H1 (cell line): ENCODE data around the gene CCDC33. TPM values are rescaled to one million over a fixed set of nuclear protein-coding genes. Genes with fewer than 3 reads are reported as not detected.

Source experiments
- CTCF ChIA-PET: fragments of 300-600 bp; sonication (Branson Sonifier 250); formaldehyde crosslinking; loops from one replicate; lab custom pipeline; 2021; ENCODE audit not compliant: partially characterized antibody; lab: Charles Lee
- POLR2A ChIA-PET: fragments of 300-600 bp; sonication (Branson Sonifier 250); formaldehyde crosslinking; loops from one replicate; lab custom pipeline; 2021; ENCODE audit warnings: inconsistent platforms; ENCODE audit not compliant: partially characterized antibody; lab: Charles Lee
- DNase-seq, 2 experiments: peaks; one replicate each; pipeline versions ENCODE4 v3.0.0 to v3.0.0-alpha.2; 2010 to 2022; ENCODE audit warnings: low spot score in 2 of 2, low read depth in 1 of 2, mixed read lengths in 1 of 2
- FAIRE-seq: peaks from 2 replicates; lab custom pipeline; 2011; peaks lifted over from hg19 to GRCh38; lab: Jason Lieb, UNC
- H2AFZ ChIP-seq: 2 replicates; pipeline ENCODE4 v1.8.1; 2012; ENCODE audit warnings: low read length, inconsistent platforms
- H2AK5ac ChIP-seq: 2 replicates; pipeline ENCODE4 v1.6.1; 2013; ENCODE audit warnings: low read depth, low read length
- H2BK120ac ChIP-seq: replicated peaks from 2 replicates; pipeline ENCODE3; 2013; ENCODE audit warnings: low read depth, low read length, inconsistent platforms
- H2BK12ac ChIP-seq: 2 replicates; pipeline ENCODE4 v1.6.1; 2013; ENCODE audit warnings: low read depth, low read length
- H2BK15ac ChIP-seq: 2 replicates; pipeline ENCODE4 v1.6.1; 2013; ENCODE audit warnings: low read length
- H2BK20ac ChIP-seq: 2 replicates; pipeline ENCODE4 v1.6.1; 2013; ENCODE audit warnings: low read length
- H2BK5ac ChIP-seq: 2 replicates; pipeline ENCODE4 v1.6.1; 2013; ENCODE audit warnings: low read depth, low read length
- H3K14ac ChIP-seq: 2 replicates; pipeline ENCODE4 v1.6.1; 2013; ENCODE audit warnings: inconsistent platforms; ENCODE audit not compliant: insufficient read length
- H3K18ac ChIP-seq: 2 replicates; pipeline ENCODE4 v1.6.1; 2013; ENCODE audit warnings: low read length; ENCODE audit errors: extremely low read depth
- H3K23ac ChIP-seq: 2 replicates; pipeline ENCODE4 v1.6.1; 2013; ENCODE audit warnings: inconsistent platforms; ENCODE audit not compliant: insufficient read length
- H3K23me2 ChIP-seq: 2 replicates; pipeline ENCODE4 v1.6.1; 2013; ENCODE audit warnings: low read depth, low read length
- H3K27ac ChIP-seq: 2 replicates; pipeline ENCODE4 v1.6.1; 2011; ENCODE audit warnings: low read depth, low read length, inconsistent platforms
- H3K27me3 ChIP-seq, 4 experiments: replicated peaks in 1 of 4; 1 replicate in 1 of 4; 2 replicates in 3 of 4; pipeline versions ENCODE4 v1.6.1 to v1.8.1; 2011 to 2013; ENCODE audit warnings: low read length in 3 of 4, mild to moderate bottlenecking in 3 of 4, inconsistent platforms in 2 of 4, mixed read lengths in 2 of 4, moderate library complexity in 1 of 4; ENCODE audit not compliant: control insufficient read depth in 3 of 4, insufficient read depth in 3 of 4; ENCODE audit errors: extremely low read depth in 1 of 4
- H3K36me3 ChIP-seq, 4 experiments: 2 replicates each; pipeline versions ENCODE4 v1.6.1 to v1.8.1; 2011 to 2013; ENCODE audit warnings: mild to moderate bottlenecking in 4 of 4, low read length in 3 of 4, moderate library complexity in 2 of 4, control low read depth in 1 of 4, inconsistent platforms in 1 of 4; ENCODE audit not compliant: insufficient read depth in 4 of 4, control insufficient read depth in 2 of 4
- H3K4ac ChIP-seq: replicated peaks from 2 replicates; pipeline ENCODE3; 2013; ENCODE audit warnings: low read length, low read depth, mixed read lengths, inconsistent platforms; ENCODE audit not compliant: insufficient read length
- H3K4me1 ChIP-seq, 4 experiments: replicated peaks in 1 of 4; 1 replicate in 1 of 4; 2 replicates in 3 of 4; pipeline versions ENCODE4 v1.6.1 to v1.8.1; 2011 to 2013; ENCODE audit warnings: low read length in 3 of 4, inconsistent platforms in 2 of 4, mixed read lengths in 1 of 4; ENCODE audit not compliant: insufficient read depth in 4 of 4, control insufficient read depth in 3 of 4
- H3K4me2 ChIP-seq, 2 experiments: 2 replicates each; pipeline versions ENCODE4 v1.6.1 to v1.8.1; 2011 to 2013; ENCODE audit warnings: low read depth in 2 of 2, low read length in 2 of 2, control low read depth in 1 of 2, inconsistent platforms in 1 of 2, mild to moderate bottlenecking in 1 of 2; ENCODE audit not compliant: insufficient read depth in 1 of 2
- H3K4me3 ChIP-seq, 4 experiments: fragments of 200-600, 300-600 bp in 1 of 4; sonication (generic), shearing (Covaris generic), sonication (Bioruptor Twin) in 1 of 4; 2 replicates each; pipeline versions ENCODE4 v1.5.1 to v1.8.1; 2011 to 2016; ENCODE audit warnings: low read length in 4 of 4, low read depth in 3 of 4, control low read depth in 2 of 4, inconsistent platforms in 2 of 4, mild to moderate bottlenecking in 2 of 4, mixed read lengths in 1 of 4, moderate library complexity in 1 of 4; ENCODE audit not compliant: insufficient read depth in 2 of 4; ENCODE audit errors: extremely low read depth in 1 of 4
- H3K56ac ChIP-seq: replicated peaks from 2 replicates; pipeline ENCODE3; 2013; ENCODE audit warnings: low read depth, mild to moderate bottlenecking, mixed read lengths, low read length, inconsistent platforms; ENCODE audit not compliant: insufficient read length
- H3K79me1 ChIP-seq: 2 replicates; pipeline ENCODE4 v1.6.1; 2013; ENCODE audit warnings: low read depth, low read length, control low read depth
- H3K79me2 ChIP-seq, 2 experiments: 2 replicates each; pipeline versions ENCODE4 v1.6.1 to v1.8.1; 2012 to 2013; ENCODE audit warnings: low read length in 2 of 2, mild to moderate bottlenecking in 2 of 2, inconsistent platforms in 1 of 2; ENCODE audit not compliant: insufficient read depth in 2 of 2, control insufficient read depth in 1 of 2
- H3K9ac ChIP-seq, 4 experiments: replicated peaks in 1 of 4; 1 replicate in 1 of 4; 2 replicates in 3 of 4; pipeline versions ENCODE4 v1.6.1 to v1.8.1; 2011 to 2013; ENCODE audit warnings: low read depth in 3 of 4, low read length in 3 of 4, control low read depth in 2 of 4, mild to moderate bottlenecking in 2 of 4, moderate library complexity in 2 of 4, inconsistent platforms in 1 of 4; ENCODE audit errors: extremely low read depth in 1 of 4
- H3K9me3 ChIP-seq, 2 experiments: 2 replicates each; pipeline versions ENCODE4 v1.6.1 to v1.8.1; 2012 to 2013; ENCODE audit warnings: mild to moderate bottlenecking in 2 of 2, moderate library complexity in 2 of 2, control low read depth in 1 of 2, inconsistent platforms in 1 of 2, low read depth in 1 of 2, low read length in 1 of 2, mixed read lengths in 1 of 2; ENCODE audit not compliant: insufficient read depth in 2 of 2
- H4K20me1 ChIP-seq, 2 experiments: replicated peaks in 1 of 2; 2 replicates each; pipeline versions ENCODE3 to v1.8.1; 2011 to 2013; ENCODE audit warnings: inconsistent platforms in 2 of 2, low read length in 2 of 2, mild to moderate bottlenecking in 1 of 2; ENCODE audit not compliant: insufficient read depth in 2 of 2, control insufficient read depth in 1 of 2
- H4K5ac ChIP-seq: 2 replicates; pipeline ENCODE4 v1.6.1; 2013; ENCODE audit warnings: low read length, low read depth, mixed read lengths, inconsistent platforms; ENCODE audit not compliant: insufficient read length
- H4K8ac ChIP-seq: 2 replicates; pipeline ENCODE4 v1.8.0; 2013; ENCODE audit warnings: mild to moderate bottlenecking, moderate library complexity, low read length, inconsistent platforms; ENCODE audit not compliant: insufficient read depth; ENCODE audit errors: extremely low read depth
- H4K91ac ChIP-seq: replicated peaks from 2 replicates; pipeline ENCODE3; 2013; ENCODE audit warnings: low read length, mixed read lengths, inconsistent platforms; ENCODE audit not compliant: insufficient read length
- CTBP2 ChIP-seq: IDR thresholded peaks from 2 replicates; pipeline ENCODE4 v1.7.0; 2011; ENCODE audit warnings: borderline replicate concordance, mild to moderate bottlenecking, moderate library complexity, mixed read lengths, low read length; ENCODE audit not compliant: insufficient read depth, insufficient read length
- SIRT6 ChIP-seq: IDR thresholded peaks from one replicate; pipeline ENCODE4 v1.7.1; 2012; ENCODE audit warnings: low read length, inconsistent platforms
- SIX5 ChIP-seq: IDR thresholded peaks from 2 replicates; pipeline ENCODE4 v1.6.1; 2011; ENCODE audit warnings: mild to moderate bottlenecking, low read depth, low read length
- SP2 ChIP-seq: IDR thresholded peaks from 2 replicates; pipeline ENCODE4 v1.6.1; 2012; ENCODE audit warnings: mild to moderate bottlenecking, low read length, inconsistent platforms
- WGBS, 2 experiments: shearing (Covaris generic) in 1 of 2; methylation state at CpG; one replicate each; pipeline versions ENCODE4 v1.1.6 to v1.1.7; 2013 to 2015; ENCODE audit warnings: low lambda C conversion rate in 2 of 2, mixed read lengths in 2 of 2, inconsistent platforms in 1 of 2, low coverage in 1 of 2, missing lambda C conversion rate in 1 of 2; ENCODE audit not compliant: insufficient replicate concordance in 2 of 2, insufficient coverage in 1 of 2, insufficient read length in 1 of 2; ENCODE audit errors: extremely low coverage in 1 of 2, missing lambda C conversion rate in 1 of 2; 5-methylcytosine and 5-hydroxymethylcytosine counted together
- polyA plus RNA-seq, 7 experiments: library from polyadenylated mRNA; depleted of rRNA in 3 of 7; stranded (reverse) in 5 of 7; unstranded in 2 of 7; fragments of >200 nt in 5 of 7; fragments of 200-250 nt in 2 of 7; gene quantifications; 1 replicate in 5 of 7; 2 replicates in 1 of 7; 4 replicates in 1 of 7; pipeline versions ENCODE4 v1.2.1 to v1.2.3, GENCODE V29; 2011 to 2013; ENCODE audit warnings: missing spikeins in 2 of 7, mixed read lengths in 2 of 7
- total RNA-seq: library from RNA; stranded (reverse); fragmentation: NEBNext Ultra II Directional; extraction: Animal tissue kit (Norgen Biotek cat#: 25700); gene quantifications from 2 replicates; pipeline ENCODE4 v1.2.1, GENCODE V29; 2021
- TF ChIP-seq, protein P1 (sequence below): IDR thresholded peaks from 2 replicates; pipeline ENCODE4 v1.6.1; 2012; ENCODE audit warnings: inconsistent platforms

Gene CCDC33
- total and polyA plus RNA-seq, 2 of the 8 experiments (the other 6 are each of a cell fraction or from before 2014, with no cell fraction given), result 2.0 to 2.7 TPM

DNA sequence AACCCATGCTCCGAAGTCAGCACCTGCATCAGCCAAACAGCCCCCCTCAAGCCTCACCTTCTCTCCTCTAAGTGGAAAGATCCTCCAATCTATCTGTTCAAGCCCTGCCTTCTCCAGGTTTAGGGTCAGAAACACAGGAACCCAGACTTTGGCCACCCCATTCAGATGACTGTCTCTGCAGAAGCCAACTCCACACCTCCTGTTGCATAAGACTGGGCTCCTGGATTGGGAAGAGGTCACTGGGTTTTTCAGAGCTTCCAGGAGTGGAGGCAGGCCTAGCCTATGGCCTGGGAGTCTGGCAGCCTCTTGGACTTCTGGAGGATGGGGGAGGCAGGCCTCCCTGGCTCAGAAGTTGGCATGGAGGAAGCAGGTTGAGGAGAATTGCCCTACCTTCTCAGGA is 21.5 kb downstream of the CCDC33 start:
- H3K4me1 ChIP-seq, result peaks cover 3 to 19% (median 12%) of the 10 kb centered on the region in 4 experiments
- CTCF ChIA-PET, result interaction anchor here (0.9 to 2.2 kb wide), 3 partner anchors 9 to 46 kb away, joined by 3 to 5 read pairs (median 4); no protein-coding TSS in a partner anchor
- TF ChIP-seq SIRT6, result no peak
- no peak for TF ChIP-seq SIX5
- no peak for TF ChIP-seq CTBP2
- TF ChIP-seq, protein P1, sequence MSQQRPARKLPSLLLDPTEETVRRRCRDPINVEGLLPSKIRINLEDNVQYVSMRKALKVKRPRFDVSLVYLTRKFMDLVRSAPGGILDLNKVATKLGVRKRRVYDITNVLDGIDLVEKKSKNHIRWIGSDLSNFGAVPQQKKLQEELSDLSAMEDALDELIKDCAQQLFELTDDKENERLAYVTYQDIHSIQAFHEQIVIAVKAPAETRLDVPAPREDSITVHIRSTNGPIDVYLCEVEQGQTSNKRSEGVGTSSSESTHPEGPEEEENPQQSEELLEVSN, result no peak
- no peak for TF ChIP-seq SP2

More for the DNA sequence above, 21.5 kb downstream of the CCDC33 start:
- Histone ChIP-seq H3K14ac (no peak overlapping the region), H2AFZ (no peak overlapping the region), H2BK120ac (no peak overlapping the region), H3K4me2 (no peak overlapping the region), H3K27ac (no peak overlapping the region), H3K9me3 (no peaks in the 10 kb centered on the region), H3K79me1 (no peaks in the 10 kb centered on the region), H3K4me3 (no peak overlapping the region), H2BK20ac (no peak overlapping the region), H4K8ac (no peak overlapping the region), H3K23me2 (no peaks in the 10 kb centered on the region), H2BK12ac (no peak overlapping the region), H3K79me2 (no peaks in the 10 kb centered on the region), H4K20me1 (no peaks in the 10 kb centered on the region), H4K91ac (no peak overlapping the region), H2BK5ac (no peak overlapping the region), H3K18ac (no peak overlapping the region), H2AK5ac (no peak overlapping the region), H2BK15ac (no peak overlapping the region), H3K4ac (no peak overlapping the region), H3K56ac (no peak overlapping the region), H3K27me3 (no peaks in the 10 kb centered on the region; a peak in 1 of 7 replicates), H4K5ac (no peak overlapping the region), H3K9ac (no peak overlapping the region), H3K23ac (no peak overlapping the region), H3K36me3 (no peaks in the 10 kb centered on the region)
- 90% methylated on average over 1 of the region's 1 CpG; no CpG with 5 or more reads in 1 of the 2 experiments for WGBS, 2 experiments
- no peak for FAIRE-seq
- POLR2A ChIA-PET, result interaction anchor here (1.6 to 4.4 kb wide), 2 partner anchors 8 to 13 kb away, joined by 3 to 11 read pairs; no protein-coding TSS in a partner anchor
- DNase-seq, result no peak
